HG03558 (cell line): Measurements from ENCODE around the gene NDUFV1.
"Not testable (repeated sequence)": the region's sequence is repeated elsewhere in the genome, so short reads cannot be mapped to it uniquely, and the experiment has no call there.

ENCODE experiments used
- ATAC-seq: cut with Tn5 transposase; IDR thresholded peaks from one replicate; pipeline ENCODE4 v1.9.1; 2021; ENCODE audit warnings: moderate number of reproducible peaks; ENCODE audit not compliant: unreplicated experiment; ENCODE audit errors: extremely low read depth

Gene NDUFV1

GRCh38 chr11:67636962-67637361 is 30.2 kb downstream of the NDUFV1 start:
- ATAC-seq = no peak

GRCh38 chr11:67637441-67637840 is 30.7 kb downstream of the NDUFV1 start:
- ATAC-seq = not testable (repeated sequence)

GRCh38 chr11:67638535-67639437 is 32.0 kb downstream of the NDUFV1 start:
- ATAC-seq = no peak

GRCh38 chr11:67639438-67639859 is 32.7 kb downstream of the NDUFV1 start, which contains the start of gene TBX10:
Gene TBX10, minus strand, starts transcription at chr11:67639763. Its CDS starts 291 bp downstream, at chr11:67639472.
- no peak for ATAC-seq

GRCh38 chr11:67640021-67640757 is 33.5 kb downstream of the NDUFV1 start:
- ATAC-seq = no peak

- no peak for ATAC-seq
These were observed 34.1 kb downstream of the NDUFV1 start for GRCh38 chr11:67640758-67641337.

- ATAC-seq = no peak
These were observed 34.8 kb downstream of the NDUFV1 start for GRCh38 chr11:67641338-67642172.

- ATAC-seq = no peak
These were observed 35.7 kb downstream of the NDUFV1 start for GRCh38 chr11:67642173-67643120.

GRCh38 chr11:67644042-67644441 is 37.3 kb downstream of the NDUFV1 start:
- ATAC-seq = no peak

- ATAC-seq = no peak
These were observed 38.0 kb downstream of the NDUFV1 start for GRCh38 chr11:67644472-67645418.

GRCh38 chr11:67645521-67646461 is 39.1 kb downstream of the NDUFV1 start:
- ATAC-seq = no peak

- ATAC-seq = no peak
These were observed 40.0 kb downstream of the NDUFV1 start for GRCh38 chr11:67646535-67647336.

GRCh38 chr11:67647471-67647870 is 40.7 kb downstream of the NDUFV1 start:
- ATAC-seq = no peak

GRCh38 chr11:67648140-67648795 is 41.5 kb downstream of the NDUFV1 start:
- ATAC-seq = no peak

GRCh38 chr11:67648796-67649613 is 42.3 kb downstream of the NDUFV1 start:
- no peak for ATAC-seq
